ENCODE measurements around the gene EVA1A.

GRCh38 chr2:75522543-75523312 lies 38.0 kb downstream of the EVA1A start:
- TF ChIP-seq, protein P1, sequence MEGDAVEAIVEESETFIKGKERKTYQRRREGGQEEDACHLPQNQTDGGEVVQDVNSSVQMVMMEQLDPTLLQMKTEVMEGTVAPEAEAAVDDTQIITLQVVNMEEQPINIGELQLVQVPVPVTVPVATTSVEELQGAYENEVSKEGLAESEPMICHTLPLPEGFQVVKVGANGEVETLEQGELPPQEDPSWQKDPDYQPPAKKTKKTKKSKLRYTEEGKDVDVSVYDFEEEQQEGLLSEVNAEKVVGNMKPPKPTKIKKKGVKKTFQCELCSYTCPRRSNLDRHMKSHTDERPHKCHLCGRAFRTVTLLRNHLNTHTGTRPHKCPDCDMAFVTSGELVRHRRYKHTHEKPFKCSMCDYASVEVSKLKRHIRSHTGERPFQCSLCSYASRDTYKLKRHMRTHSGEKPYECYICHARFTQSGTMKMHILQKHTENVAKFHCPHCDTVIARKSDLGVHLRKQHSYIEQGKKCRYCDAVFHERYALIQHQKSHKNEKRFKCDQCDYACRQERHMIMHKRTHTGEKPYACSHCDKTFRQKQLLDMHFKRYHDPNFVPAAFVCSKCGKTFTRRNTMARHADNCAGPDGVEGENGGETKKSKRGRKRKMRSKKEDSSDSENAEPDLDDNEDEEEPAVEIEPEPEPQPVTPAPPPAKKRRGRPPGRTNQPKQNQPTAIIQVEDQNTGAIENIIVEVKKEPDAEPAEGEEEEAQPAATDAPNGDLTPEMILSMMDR (conservative IDR thresholded peaks at IDR 0.05 in 1 of 2, IDR thresholded peaks at IDR 0.05 in 1 of 2; ENCODE audit: low read depth in 1 of 2, low read length in 2 of 2), result no peak
- no peak for TF ChIP-seq EZH2 (IDR thresholded peaks at IDR 0.05; ENCODE audit: low read length, missing control alignments)

Data from fibroblast of lung (primary cell).